NCI-H2029 (cell line): ENCODE measurements around the gene RNF13.
"Not testable (repeated sequence)": the region's sequence is repeated elsewhere in the genome, so short reads cannot be mapped to it uniquely, and the experiment has no call there.

ENCODE experiments used
- DNase-seq: peaks from one replicate; lab custom pipeline; 2025; lab: John Stamatoyannopoulos, UW

Gene RNF13

GRCh38 chr3:149957361-149958125 lies 144.5 kb downstream of the RNF13 start:
- DNase-seq, result no peak

- DNase-seq, result no peak
Observed at GRCh38 chr3:149958171-149958796, 145.3 kb downstream of the RNF13 start.

GRCh38 chr3:149959443-149959842 lies 146.4 kb downstream of the RNF13 start:
- no peak for DNase-seq

- DNase-seq, result no peak
Observed at GRCh38 chr3:149963485-149963884, 150.5 kb downstream of the RNF13 start.

- no peak for DNase-seq
Observed at GRCh38 chr3:149964291-149964690, 151.3 kb downstream of the RNF13 start.

GRCh38 chr3:149965278-149965677 lies 152.3 kb downstream of the RNF13 start:
- no peak for DNase-seq

- peak; percentile 24 for DNase-seq
Observed at GRCh38 chr3:149967086-149967685, 154.2 kb downstream of the RNF13 start.

GRCh38 chr3:149968216-149968615 lies 155.2 kb downstream of the RNF13 start:
- DNase-seq, result no peak

- DNase-seq, result no peak
Observed at GRCh38 chr3:149969110-149969939, 156.3 kb downstream of the RNF13 start.

- peak; percentile 85 for DNase-seq
Observed at GRCh38 chr3:149969940-149970715, 157.1 kb downstream of the RNF13 start.

GRCh38 chr3:149970716-149971402 lies 157.8 kb downstream of the RNF13 start, which contains the start of gene PFN2:
Gene PFN2, minus strand, starts transcription at chr3:149970895. Its CDS starts 39 bp downstream, at chr3:149970856.
- peak; percentile 64 for DNase-seq

- DNase-seq, result peak; percentile 71
Observed at GRCh38 chr3:149971403-149972075, 158.5 kb downstream of the RNF13 start.

GRCh38 chr3:149975919-149976318 lies 162.9 kb downstream of the RNF13 start:
- DNase-seq, result no peak

- no peak for DNase-seq
Observed at GRCh38 chr3:149977386-149977785, 164.4 kb downstream of the RNF13 start.

- DNase-seq, result not testable (repeated sequence)
Observed at GRCh38 chr3:149981979-149982378, 169.0 kb downstream of the RNF13 start.

GRCh38 chr3:149983053-149983452 lies 170.0 kb downstream of the RNF13 start:
- not testable (repeated sequence) for DNase-seq

GRCh38 chr3:149983628-149984027 lies 170.6 kb downstream of the RNF13 start:
- DNase-seq, result no peak

GRCh38 chr3:149989307-149989706 lies 176.3 kb downstream of the RNF13 start:
- DNase-seq, result no peak

GRCh38 chr3:149990423-149990948 lies 177.5 kb downstream of the RNF13 start:
- no peak for DNase-seq
